K562 (cell line): ENCODE data around the gene ARSI. TPM values are rescaled to one million over a fixed set of nuclear protein-coding genes. Genes with fewer than 3 reads are reported as not detected.

Experiments used
- ATAC-seq: fragments of 200-7000 bp; cut with Tn5 transposase; 3 replicates; pipeline ENCODE4 v1.9.1; 2020; ENCODE audit warnings: moderate library complexity
- BruUV-seq: library from RNA; stranded (reverse); fragments of 400-500 nt; replicated peaks from 2 replicates; lab custom pipeline; 2021; lab: Mats Ljungman, UMichigan
- CTCF ChIA-PET: fragments of 300-600 bp; formaldehyde crosslinking; extraction: SDS; loops from one replicate; lab custom pipeline; 2021; ENCODE audit warnings: low intra/inter-chr PET ratio; lab: Yijun Ruan, JAX
- POLR2A ChIA-PET: fragments of 300-600, 350-650 bp; sonication (Branson Sonifier 250); formaldehyde crosslinking; extraction: SDS; loops from one replicate; lab custom pipeline; 2021; ENCODE audit warnings: antibody characterized with exemption, inconsistent platforms; lab: Yijun Ruan, JAX
- DNase-seq, 4 experiments: peaks; one replicate each; pipeline versions ENCODE4 v3.0.0 to v3.0.0-alpha.2; 2011 to 2018; ENCODE audit warnings: low spot score in 3 of 4, mixed read lengths in 3 of 4; ENCODE audit errors: extremely low read depth in 1 of 4
- FAIRE-seq: peaks from 2 replicates; lab custom pipeline; 2011; peaks lifted over from hg19 to GRCh38; lab: Jason Lieb, UNC
- H2AFZ ChIP-seq: 2 replicates; pipeline ENCODE4 v1.6.0; 2011; ENCODE audit warnings: low read depth, low read length, control low read depth, inconsistent platforms
- H3K27ac ChIP-seq: fragments of 200-600 bp; 3 replicates; pipeline ENCODE4 v1.8.0; 2011; ENCODE audit warnings: low read depth, mild to moderate bottlenecking, control low read depth, inconsistent platforms, low read length, moderate library complexity, mixed read lengths; ENCODE audit errors: extremely low read depth
- H3K27me3 ChIP-seq, 2 experiments: fragments of 300-600 bp in 1 of 2; 2 replicates in 1 of 2; 3 replicates in 1 of 2; pipeline versions ENCODE4 v1.6.0 to v1.8.0; 2011; ENCODE audit warnings: inconsistent platforms in 2 of 2, low read length in 2 of 2, mild to moderate bottlenecking in 1 of 2, mixed read lengths in 1 of 2, moderate library complexity in 1 of 2; ENCODE audit not compliant: control insufficient read depth in 2 of 2, insufficient read depth in 2 of 2
- H3K36me3 ChIP-seq: fragments of 300-600 bp; 3 replicates; pipeline ENCODE4 v1.8.0; 2011; ENCODE audit warnings: mild to moderate bottlenecking, low read length, inconsistent platforms; ENCODE audit not compliant: control insufficient read depth, insufficient read depth
- H3K4me1 ChIP-seq, 2 experiments: fragments of 200-600 bp in 1 of 2; replicated peaks in 1 of 2; 2 replicates in 1 of 2; 3 replicates in 1 of 2; pipeline versions ENCODE4 v1.5.1 to v1.8.0; 2011; ENCODE audit warnings: inconsistent platforms in 2 of 2, low read length in 2 of 2, mild to moderate bottlenecking in 1 of 2, mixed read lengths in 1 of 2, moderate library complexity in 1 of 2; ENCODE audit not compliant: control insufficient read depth in 2 of 2, insufficient read depth in 2 of 2
- H3K4me2 ChIP-seq: 2 replicates; pipeline ENCODE4 v1.6.1; 2011; ENCODE audit warnings: low read length, control low read depth, inconsistent platforms, mixed read lengths; ENCODE audit not compliant: insufficient read depth
- H3K4me3 ChIP-seq: fragments of 200-600 bp; sonication (generic), shearing (Covaris generic); 2 replicates; pipeline ENCODE4 v1.5.1; 2016; ENCODE audit warnings: control low read depth, inconsistent platforms
- H3K79me2 ChIP-seq: fragments of 200-600 bp; 3 replicates; pipeline ENCODE4 v1.8.0; 2011; ENCODE audit warnings: low read length, inconsistent platforms; ENCODE audit not compliant: control insufficient read depth, insufficient read depth
- H3K9ac ChIP-seq, 2 experiments: 2 replicates each; pipeline versions ENCODE4 v1.6.0 to v1.6.1; 2011; ENCODE audit warnings: low read depth in 2 of 2, low read length in 2 of 2, control low read depth in 1 of 2, inconsistent platforms in 1 of 2, mild to moderate bottlenecking in 1 of 2, mixed read lengths in 1 of 2; ENCODE audit not compliant: insufficient read depth in 1 of 2
- H3K9me1 ChIP-seq: one replicate; pipeline ENCODE4 v1.6.0; 2011; ENCODE audit warnings: inconsistent platforms, mild to moderate bottlenecking, low read length, moderate library complexity; ENCODE audit not compliant: control insufficient read depth, insufficient read depth
- H3K9me3 ChIP-seq: replicated peaks from 2 replicates; pipeline ENCODE4 v1.5.1; 2011; ENCODE audit warnings: low read depth, low read length, inconsistent platforms; ENCODE audit not compliant: control insufficient read depth, insufficient read depth
- H4K20me1 ChIP-seq: replicated peaks from 2 replicates; pipeline ENCODE4 v1.6.1; 2011; ENCODE audit warnings: low read length, inconsistent platforms, mixed read lengths; ENCODE audit not compliant: control insufficient read depth, insufficient read depth
- ASH1L ChIP-seq: fragments of 450-650 bp; IDR thresholded peaks from 2 replicates; pipeline ENCODE4 v1.6.1; 2018; ENCODE audit warnings: borderline replicate concordance, mild to moderate bottlenecking, low read depth; ENCODE audit not compliant: partially characterized antibody
- CTCF ChIP-seq, 3 experiments: IDR thresholded peaks in 2 of 3; conservative IDR thresholded peaks in 1 of 3; 2 replicates each; pipeline ENCODE4 v1.5.1; 2011 to 2012; ENCODE audit warnings: low read length in 3 of 3, mild to moderate bottlenecking in 3 of 3, control low read depth in 2 of 3, improper control_type of control experiment in 1 of 3, inconsistent platforms in 1 of 3, low read depth in 1 of 3, mixed read lengths in 1 of 3, moderate library complexity in 1 of 3; ENCODE audit not compliant: insufficient read depth in 2 of 3
- GABPB1 ChIP-seq: sonication (generic); formaldehyde crosslinking; IDR thresholded peaks from 2 replicates; pipeline ENCODE4 v1.8.0; 2022; ENCODE audit warnings: mild to moderate bottlenecking, missing genetic modification reagents
- MEF2A ChIP-seq: IDR thresholded peaks from 2 replicates; pipeline ENCODE4 v1.6.1; 2011; ENCODE audit warnings: low read depth, mild to moderate bottlenecking, low read length, moderate library complexity; ENCODE audit not compliant: control insufficient read depth
- REST ChIP-seq, 2 experiments: fragments of 450-650 bp; formaldehyde crosslinking in 1 of 2; IDR thresholded peaks; 2 replicates each; pipeline versions ENCODE4 v1.4.0 to v1.6.1; 2014 to 2020; ENCODE audit warnings: mild to moderate bottlenecking in 2 of 2, borderline replicate concordance in 1 of 2, low read depth in 1 of 2
- SRSF7 ChIP-seq: fragments of 200-400 bp; formaldehyde crosslinking; optimal IDR thresholded peaks from 2 replicates; pipeline ENCODE3; 2017; ENCODE audit warnings: mild to moderate bottlenecking, low read depth, low read length
- ZNF165 ChIP-seq: fragments of 250-450 bp; sonication (Bioruptor Pico); IDR thresholded peaks from 2 replicates; pipeline ENCODE4 v1.4.0; 2020; ENCODE audit warnings: borderline replicate concordance
- ZNF280A ChIP-seq: fragments of 450-650 bp; IDR thresholded peaks from 2 replicates; pipeline ENCODE4 v1.6.1; 2018; ENCODE audit warnings: mild to moderate bottlenecking, low read depth; ENCODE audit not compliant: partially characterized antibody
- ZNF785 ChIP-seq: fragments of 250-450 bp; sonication (Bioruptor Pico); IDR thresholded peaks from 2 replicates; pipeline ENCODE4 v1.4.0; 2020; ENCODE audit warnings: mild to moderate bottlenecking
- WGBS: fragments of 100-300 bp; shearing (Covaris generic); methylation state at CpG from one replicate; pipeline ENCODE4 v1.1.6; 2016; ENCODE audit warnings: low coverage, mixed read lengths; ENCODE audit not compliant: insufficient coverage; ENCODE audit errors: missing lambda C conversion rate; 5-methylcytosine and 5-hydroxymethylcytosine counted together
- in situ Hi-C: fragments of 300-500 bp; cut with MboI; formaldehyde crosslinking; loops from 4 replicates; pipeline ENCODE4 v1.15.0; 2018; ENCODE audit warnings: inconsistent platforms, mixed read lengths
- intact Hi-C: fragments of 100-400 bp; cut with micrococcal nuclease; formaldehyde crosslinking; loops from 2 replicates; pipeline ENCODE4 v1.14.2; 2022
- polyA plus RNA-seq, 8 experiments: library from polyadenylated mRNA; depleted of rRNA in 4 of 8; stranded (reverse) in 5 of 8; unstranded in 3 of 8; fragments of >200 nt; fragmentation: Nextera tagmentation in 2 of 8; fragmentation: Illumina TruSeq in 1 of 8; extraction: Ambion mirVana in 2 of 8; extraction: Trizol in 1 of 8; gene quantifications; 2 replicates each; pipeline versions ENCODE4 v1.2.1 to v1.2.3, GENCODE V29; 2011 to 2014; ENCODE audit warnings: inconsistent platforms in 1 of 8, missing spikeins in 1 of 8
- total RNA-seq, 7 experiments: library from RNA; depleted of rRNA in 6 of 7; stranded (reverse); fragments of >200 nt in 6 of 7; fragmentation: Illumina TruSeq in 2 of 7; extraction: Trizol in 2 of 7; gene quantifications; 2 replicates each; pipeline versions ENCODE4 v1.2.1 to v1.2.3, GENCODE V29; 2011 to 2021; ENCODE audit warnings: low replicate concordance in 1 of 7

The ARSI gene
- total and polyA plus RNA-seq, 9 of the 15 experiments (the other 6 are each of a cell fraction or from before 2014, with no cell fraction given) = 0.04 to 0.07 TPM; not detected in 7

GRCh38 chr5:150256410-150257064 is 46.2 kb downstream of the ARSI start:
- Histone ChIP-seq H4K20me1 (peaks cover 12% of the 10 kb centered on the region; the same call in 1 of the 2 replicates), H3K27ac (no peak overlapping the region), H3K9ac (no peak overlapping the region), H3K79me2 (no peaks in the 10 kb centered on the region), H3K9me1 (no peaks in the 10 kb centered on the region), H3K4me3 (no peak overlapping the region), H3K27me3 (peaks cover 12 to 42% of the 10 kb centered on the region in 2 experiments), H3K4me1 (no peaks in the 10 kb centered on the region), H3K36me3 (no peaks in the 10 kb centered on the region), H3K4me2 (no peak overlapping the region), H3K9me3 (no peaks in the 10 kb centered on the region), H2AFZ (no peak overlapping the region)
- intact Hi-C loops = loop anchor here (1.0 kb wide), 1 partner anchor 95 kb away; no protein-coding TSS in a partner anchor
- in situ Hi-C loops = no loop called here
- peak; percentile 79 for ATAC-seq
- BruUV-seq = no TSS peak
- DNase-seq = peak; percentile 28 to 49 (median 46)
- WGBS = under 1% methylated on average over 12 of the region's 12 CpGs
- POLR2A ChIA-PET = interaction anchor here (1.1 to 1.4 kb wide), 2 partner anchors 10 to 14 kb away, joined by 3 read pairs; no protein-coding TSS in a partner anchor
- CTCF ChIA-PET = no interaction called here
- no peak for FAIRE-seq
- no peak for TF ChIP-seq GABPB1 (CRISPR knock-in tag)
- TF ChIP-seq ZNF785 (CRISPR knock-in tag) = no peak
- TF ChIP-seq REST (IDR thresholded peaks at IDR 0.05; ENCODE audit: borderline replicate concordance) = peak; percentile 41; the same call in 1 of the 2 replicates
- TF ChIP-seq REST (CRISPR knock-in tag; IDR thresholded peaks at IDR 0.05; ENCODE audit: low read depth) = no peak
- TF ChIP-seq MEF2A = no peak
- no peak for TF ChIP-seq SRSF7
- no peak for TF ChIP-seq ZNF280A
- TF ChIP-seq ASH1L = no peak
- TF ChIP-seq ZNF165 = no peak
- TF ChIP-seq CTCF (IDR thresholded peaks at IDR 0.05 in 2 of 3, conservative IDR thresholded peaks at IDR 0.05 in 1 of 3; ENCODE audit: insufficient read depth in 2 of 3, low read depth in 1 of 3, low read length in 3 of 3) = peak; percentile 50 to 55 (median 51); a peak in 4 of 6 replicates
